Stimulated activated CD8-positive, alpha-beta memory T cell treated with anti-CD3 and anti-CD28 coated beads, Interleukin-15, amount 100 ng/mL, for 48 hours (primary cell): ENCODE measurements around the gene USH2A.
"Not testable (repeated sequence)": the region's sequence is repeated elsewhere in the genome, so short reads cannot be mapped to it uniquely, and the experiment has no call there.

ENCODE experiments used
- DNase-seq, 2 donors: peaks; one replicate each; pipeline ENCODE4 v3.0.0-alpha.2; 2020; ENCODE audit warnings: low read depth in 2 of 2

The USH2A gene

DNA sequence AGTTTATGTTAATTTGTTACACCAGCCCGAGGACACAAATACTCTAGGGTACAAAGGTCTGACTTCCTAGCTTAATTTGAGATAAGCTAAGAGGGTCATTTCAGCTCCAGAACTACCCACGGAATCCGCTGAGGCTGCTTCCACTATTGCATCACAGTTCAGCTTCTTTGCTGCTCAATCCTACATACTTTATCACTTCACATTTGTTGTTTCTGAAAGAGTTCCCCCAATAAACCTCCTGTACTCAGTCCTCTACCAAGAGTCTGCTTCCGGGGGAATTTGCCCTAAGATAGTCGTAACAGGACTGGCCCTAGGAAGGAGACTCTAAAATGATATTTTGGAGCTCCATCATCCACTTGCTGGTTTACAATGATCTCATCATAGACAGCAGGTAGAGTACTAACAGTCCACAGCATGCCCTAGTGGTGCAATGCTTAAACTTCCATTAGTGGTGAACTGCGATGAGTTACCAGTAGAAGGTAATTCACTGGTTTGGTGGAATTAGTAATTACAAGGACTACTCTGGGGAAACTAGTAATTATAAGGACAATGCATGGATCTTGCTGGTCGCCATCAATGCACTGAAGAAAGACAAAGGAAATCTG is 229.3 kb downstream of the USH2A start:
- no peak for DNase-seq

GRCh38 chr1:216190438-216190837 is 232.8 kb downstream of the USH2A start:
- DNase-seq, result no peak

GRCh38 chr1:216186816-216187215 is 236.4 kb downstream of the USH2A start:
- DNase-seq, result no peak

GRCh38 chr1:216186141-216186540 is 237.1 kb downstream of the USH2A start:
- no peak for DNase-seq

DNA sequence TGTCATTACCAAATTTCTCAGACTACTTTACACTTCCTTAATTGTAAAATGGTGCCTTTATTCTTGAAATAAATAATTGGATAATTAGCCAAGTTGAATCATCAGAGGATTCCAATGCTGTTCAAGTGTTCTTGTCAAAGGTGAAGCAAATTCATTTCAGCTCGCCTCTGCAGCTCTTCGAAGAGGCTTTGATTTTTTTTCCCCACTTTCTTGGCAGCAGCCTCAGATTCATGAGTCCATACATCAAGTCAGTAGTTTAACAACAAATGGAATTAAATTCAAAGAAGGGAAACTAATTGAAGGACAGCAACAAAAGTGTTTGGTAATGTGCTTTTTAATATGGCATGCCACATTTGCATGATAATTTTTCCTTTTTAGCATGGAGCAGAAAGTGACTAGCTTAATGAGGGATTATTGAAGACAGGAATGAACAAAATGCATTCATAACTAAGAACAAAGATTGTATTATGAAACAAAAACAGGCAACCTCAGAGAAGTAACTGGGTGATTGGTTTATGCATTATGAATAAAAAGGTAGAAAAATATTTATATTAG is 239.0 kb downstream of the USH2A start:
- no peak for DNase-seq

DNA sequence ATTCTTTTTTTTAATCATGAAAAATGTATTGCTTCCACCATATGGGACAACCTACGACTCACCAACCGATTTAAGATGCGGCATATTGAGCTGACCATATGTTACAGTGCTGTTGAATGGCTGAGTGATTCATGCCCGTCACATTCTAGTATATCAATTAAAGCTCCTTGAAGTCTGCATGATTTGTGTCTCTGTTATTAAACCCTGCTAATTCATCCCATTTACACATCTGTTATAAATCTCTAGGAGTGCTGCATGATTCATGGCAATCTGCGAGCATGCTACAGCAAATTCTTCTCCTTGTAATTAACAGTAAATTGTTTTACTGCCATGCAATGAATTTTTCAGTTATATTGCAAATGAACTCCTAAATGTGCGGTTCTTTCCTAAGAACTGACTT is 239.8 kb downstream of the USH2A start:
- no peak for DNase-seq

- no peak for DNase-seq
Measured at GRCh38 chr1:216183007-216183406, 240.2 kb downstream of the USH2A start.

GRCh38 chr1:216181590-216181989 is 241.7 kb downstream of the USH2A start:
- DNase-seq, result no peak

DNA sequence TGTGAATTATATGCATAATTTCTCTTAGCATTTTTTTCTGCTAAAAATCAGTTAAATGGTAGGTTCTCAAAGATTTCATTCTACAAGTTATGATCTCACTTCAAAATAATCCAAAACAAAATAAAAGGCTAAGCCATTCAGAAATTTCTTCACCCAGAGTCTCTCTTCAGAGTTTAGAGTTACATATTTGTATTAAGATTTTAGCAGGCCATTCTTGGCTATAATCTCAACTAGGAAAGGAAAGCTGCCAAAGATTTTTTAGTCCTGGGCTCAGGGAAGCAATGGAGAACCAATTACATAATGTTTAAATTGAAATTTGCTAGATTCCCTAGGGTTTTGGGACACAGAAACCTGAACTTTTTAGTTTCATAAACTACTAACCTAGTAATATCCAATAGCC is 245.0 kb downstream of the USH2A start:
- DNase-seq, result no peak

DNA sequence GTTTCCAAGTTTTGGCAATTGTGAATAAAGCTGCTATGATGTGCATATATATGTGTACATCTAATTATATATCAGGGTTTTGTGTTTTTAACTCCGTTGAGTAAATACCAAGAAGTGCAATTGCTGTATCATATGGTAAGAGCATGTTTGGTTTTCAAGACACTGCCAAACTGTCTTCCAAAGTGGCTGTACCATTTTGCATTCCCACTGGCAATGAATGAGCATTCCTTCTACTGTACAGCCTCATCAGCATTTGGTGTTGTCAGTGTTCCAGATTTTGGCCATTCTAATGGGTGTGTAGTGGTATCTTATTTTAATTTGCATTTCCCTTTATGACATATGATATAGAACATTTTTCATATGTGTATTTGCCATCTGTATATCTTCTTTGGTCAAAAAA is 246.3 kb downstream of the USH2A start:
- no peak for DNase-seq

- DNase-seq, result no peak
Measured at GRCh38 chr1:216175714-216176113, 247.5 kb downstream of the USH2A start.

DNA sequence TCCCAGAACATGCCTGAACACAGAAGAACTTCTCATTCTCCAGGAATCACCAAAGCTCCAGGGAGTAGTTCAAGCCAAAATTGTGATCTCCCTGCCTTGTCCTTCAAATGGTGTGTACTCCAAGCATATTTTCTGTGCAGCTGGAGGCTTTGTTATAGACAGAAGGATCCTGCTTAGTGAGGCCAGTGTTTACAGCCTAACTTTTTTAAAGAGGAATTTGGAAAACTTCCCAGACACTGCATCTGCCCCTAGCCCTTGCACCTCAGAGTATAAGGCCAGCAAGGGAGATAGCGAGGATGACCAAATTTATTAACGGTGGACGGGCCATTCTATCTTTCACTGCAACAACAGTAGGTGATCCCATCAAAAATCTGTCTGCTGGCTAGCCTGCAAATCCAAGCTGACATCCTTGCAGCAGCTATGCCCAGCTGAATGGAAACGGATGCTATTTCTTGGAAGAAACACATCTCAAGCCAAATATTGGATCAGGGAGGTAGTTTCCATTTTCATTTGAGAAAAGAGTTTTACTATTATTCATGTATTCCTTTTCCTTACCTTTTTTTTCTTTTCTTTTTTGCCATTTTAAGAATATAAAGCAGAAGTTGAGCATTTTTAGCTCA is 249.8 kb downstream of the USH2A start:
- DNase-seq, result no peak

DNA sequence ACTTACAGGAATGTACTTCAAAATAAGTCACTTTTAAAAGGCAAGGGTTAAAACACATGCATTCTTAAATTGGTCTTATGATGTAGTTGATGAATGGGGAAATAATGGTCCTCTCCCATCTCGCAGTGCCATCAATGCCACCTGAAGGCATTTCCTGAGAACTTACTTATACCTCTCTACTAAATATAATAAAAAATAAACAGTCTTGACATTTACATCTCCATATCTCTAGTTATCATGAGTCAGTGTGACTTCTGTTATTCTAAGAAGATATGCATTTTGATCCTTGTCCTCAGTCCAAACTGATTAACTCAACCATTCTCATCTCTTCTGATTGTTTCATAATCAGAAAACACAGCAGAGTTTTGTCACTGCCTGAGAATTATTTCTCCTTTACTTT is 253.9 kb downstream of the USH2A start:
- no peak for DNase-seq

DNA sequence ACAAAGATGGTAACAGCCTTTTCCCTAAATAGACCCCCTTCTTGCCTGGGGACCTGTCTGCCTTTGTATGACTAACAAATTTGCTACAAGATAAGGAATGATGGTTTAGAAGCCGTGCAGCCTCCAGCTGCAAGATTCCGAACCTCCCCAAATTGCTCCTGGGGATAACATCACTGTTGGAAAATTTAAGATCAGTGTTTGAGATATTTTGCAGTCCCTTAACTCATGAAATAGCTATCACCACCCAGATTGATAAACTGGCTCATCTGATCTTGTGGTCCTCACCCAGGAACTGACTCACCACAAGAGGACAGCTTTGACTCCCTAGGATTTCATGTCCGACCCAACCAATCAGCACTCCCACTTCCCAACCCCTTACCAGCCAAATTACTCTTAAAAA is 254.7 kb downstream of the USH2A start:
- no peak for DNase-seq

- DNase-seq, result no peak
Measured at GRCh38 chr1:216154063-216154462, 269.2 kb downstream of the USH2A start.

- DNase-seq, result no peak
Measured at GRCh38 chr1:216153130-216153529, 270.1 kb downstream of the USH2A start.

GRCh38 chr1:216145451-216146018 is 277.7 kb downstream of the USH2A start:
- not testable (repeated sequence) for DNase-seq

DNA sequence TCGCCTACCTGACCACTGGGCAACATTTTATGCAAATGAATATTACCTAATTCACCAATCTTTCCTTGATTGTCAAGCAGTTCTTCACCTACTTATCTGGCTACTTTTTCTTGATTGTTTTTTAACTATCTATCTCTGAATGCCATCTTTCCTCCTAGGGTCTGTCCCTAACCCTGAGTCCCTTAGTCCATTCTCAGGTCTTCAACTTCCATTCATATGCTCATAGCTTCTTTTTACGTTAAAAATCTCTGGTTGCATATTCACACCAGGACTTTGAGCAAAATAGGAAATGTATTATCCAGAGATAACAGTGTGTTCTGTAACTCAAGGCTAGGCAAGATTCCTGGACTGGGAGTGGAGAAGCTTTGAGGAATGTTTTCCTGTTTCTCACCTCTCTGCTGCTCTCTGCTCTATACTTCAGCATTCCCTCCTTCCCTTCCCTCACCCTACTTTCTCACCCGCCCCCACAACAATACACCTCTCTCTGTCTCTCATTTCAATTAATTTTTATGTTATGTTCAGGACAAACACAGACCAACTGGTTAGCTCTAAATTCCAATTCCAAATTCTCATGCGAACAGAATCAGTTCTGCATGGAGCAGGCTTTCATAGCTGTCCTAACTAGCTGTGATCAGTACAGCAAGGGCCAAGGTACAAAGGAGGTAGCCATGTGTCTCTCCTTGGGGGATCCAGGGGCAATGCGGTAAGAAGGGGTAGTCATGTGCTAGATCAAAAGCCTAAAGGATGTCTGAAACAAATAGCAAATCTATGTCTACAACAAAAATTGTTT is 278.4 kb downstream of the USH2A start:
- DNase-seq, result no peak

GRCh38 chr1:216142921-216143320 is 280.3 kb downstream of the USH2A start:
- DNase-seq, result no peak

- DNase-seq, result no peak
Measured at GRCh38 chr1:216140730-216141524, 282.3 kb downstream of the USH2A start.

DNA sequence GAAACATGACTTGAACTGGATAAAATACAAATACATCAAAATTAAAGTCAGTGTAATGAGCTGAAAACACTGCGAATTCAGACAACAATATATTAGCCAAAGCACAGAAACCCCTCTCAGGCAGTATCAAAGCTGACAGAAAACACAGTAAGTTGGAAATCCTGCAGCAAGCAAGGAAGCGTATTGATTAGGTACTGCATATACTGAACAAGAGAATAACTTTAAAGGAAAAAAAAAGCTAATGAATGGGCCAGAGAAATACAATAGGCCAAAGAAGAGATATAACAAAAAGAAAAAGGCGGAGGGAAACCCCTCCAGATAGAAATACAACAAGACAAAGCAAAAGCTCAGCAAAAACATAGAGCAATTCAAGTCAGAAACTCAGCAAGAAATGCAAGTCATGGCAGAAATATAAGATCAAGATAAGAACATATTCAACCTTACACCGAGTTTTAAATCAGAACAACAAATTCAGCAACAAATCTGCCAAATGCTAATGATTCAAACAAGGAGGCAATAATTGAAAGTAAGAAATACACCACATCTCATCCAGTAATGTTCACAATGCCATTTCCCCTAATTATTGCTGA is 299.0 kb downstream of the USH2A start:
- no peak for DNase-seq
